Measurements from ENCODE around the gene ANKFY1.

Gene ANKFY1

DNA sequence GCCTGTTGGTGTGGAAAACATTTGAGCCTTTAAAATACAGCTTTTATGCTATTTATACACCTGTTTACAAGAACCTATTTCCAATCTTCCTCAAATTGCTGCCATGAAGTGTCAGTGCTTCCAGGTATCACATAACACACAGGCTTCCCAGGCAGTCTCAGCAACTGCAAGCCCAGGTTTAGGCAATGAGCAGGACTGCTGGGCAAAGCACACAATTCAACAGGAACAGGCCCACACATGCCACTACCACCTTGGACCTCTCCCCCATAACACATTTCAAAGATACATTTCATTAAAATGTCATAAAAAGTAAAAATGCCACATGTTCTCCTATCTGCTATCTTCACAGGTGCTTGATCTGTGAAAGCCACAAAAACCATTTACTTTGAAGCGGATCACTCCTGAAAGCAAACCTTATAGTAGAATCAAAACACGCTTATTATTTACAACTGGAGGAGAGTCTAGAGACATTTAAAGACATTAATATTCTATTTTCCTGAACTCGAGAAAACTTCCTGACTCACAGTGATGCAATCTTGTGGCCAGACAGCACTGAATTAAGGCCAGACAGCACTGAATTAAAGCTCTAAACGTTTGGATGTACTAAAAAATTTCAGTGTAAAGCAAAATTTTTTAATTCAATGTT, 31.5 kb downstream of the ANKFY1 start:
- no peak overlapping the region for H3K4me3 ChIP-seq (ENCODE audit: low read length)
- H3K9ac ChIP-seq (ENCODE audit: low read depth, low read length), result no peak overlapping the region
- H3K36me3 ChIP-seq (ENCODE audit: insufficient read depth, low read depth, low read length), result peaks cover 79% of the 10 kb centered on the region

DNA sequence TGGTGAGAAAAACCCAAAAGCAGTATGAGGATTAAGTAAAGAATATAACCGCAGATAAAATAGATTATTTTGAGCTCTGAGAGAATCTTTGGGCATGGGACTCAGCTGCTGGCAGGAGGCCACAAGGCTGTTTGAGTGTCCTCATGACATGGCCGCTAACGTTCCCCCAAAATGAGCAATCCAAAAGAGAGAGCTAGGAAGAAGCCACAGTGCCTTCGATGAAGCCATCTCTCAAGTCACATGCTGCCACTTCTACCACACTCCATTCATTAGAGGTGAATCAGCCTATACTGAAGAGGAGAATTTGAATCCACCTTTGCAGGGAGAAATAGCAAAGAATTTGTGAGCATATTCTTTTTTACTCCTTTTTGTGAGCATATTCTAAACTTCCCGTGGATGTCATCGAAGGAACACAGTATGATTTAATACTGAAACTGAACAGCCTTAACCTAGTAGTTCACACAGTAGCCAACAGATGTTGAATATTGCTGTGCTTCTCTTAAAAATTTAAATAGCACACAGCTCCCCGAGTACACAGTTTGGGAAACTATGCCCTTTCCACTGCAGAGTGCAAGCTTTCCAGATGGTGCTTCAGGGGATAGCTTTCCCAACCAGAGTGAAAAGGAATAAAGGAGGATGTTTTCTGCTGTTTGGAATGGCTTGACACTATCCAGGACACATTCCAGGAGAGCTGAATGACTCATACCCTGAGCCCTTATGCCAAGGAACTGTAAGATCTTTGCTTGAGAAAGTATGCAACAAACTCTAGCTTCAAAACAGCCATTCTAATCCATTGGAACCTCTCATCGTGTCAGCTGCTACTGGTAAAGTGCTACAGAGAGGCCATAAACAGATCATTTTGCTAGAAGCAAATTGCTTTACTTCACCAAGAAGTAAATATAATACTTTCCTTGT, 33.9 kb downstream of the ANKFY1 start:
- H3K36me3 ChIP-seq (ENCODE audit: insufficient read depth, low read depth, low read length), result peaks cover 66% of the 10 kb centered on the region
- no peak overlapping the region for H3K4me3 ChIP-seq (ENCODE audit: low read length)
- H3K9ac ChIP-seq (ENCODE audit: low read depth, low read length), result no peak overlapping the region
- H3K9me3 ChIP-seq (ENCODE audit: insufficient read depth, low read depth, low read length), result no peaks in the 10 kb centered on the region
- H3K4me1 ChIP-seq (ENCODE audit: insufficient read depth, low read length), result peaks cover 4% of the 10 kb centered on the region; the same call in 1 of the 2 replicates
- H3K27me3 ChIP-seq (ENCODE audit: insufficient read depth, low read length), result no peaks in the 10 kb centered on the region
- no peak overlapping the region for H3K27ac ChIP-seq (ENCODE audit: low read length)

More for the DNA sequence above, 31.5 kb downstream of the ANKFY1 start:
- Histone ChIP-seq H3K27me3 (ENCODE audit: insufficient read depth, low read length) (no peaks in the 10 kb centered on the region), H3K4me1 (ENCODE audit: insufficient read depth, low read length) (peaks cover 4% of the 10 kb centered on the region; the same call in 1 of the 2 replicates), H3K27ac (ENCODE audit: low read length) (no peak overlapping the region), H3K9me3 (ENCODE audit: insufficient read depth, low read depth, low read length) (no peaks in the 10 kb centered on the region)

DNA sequence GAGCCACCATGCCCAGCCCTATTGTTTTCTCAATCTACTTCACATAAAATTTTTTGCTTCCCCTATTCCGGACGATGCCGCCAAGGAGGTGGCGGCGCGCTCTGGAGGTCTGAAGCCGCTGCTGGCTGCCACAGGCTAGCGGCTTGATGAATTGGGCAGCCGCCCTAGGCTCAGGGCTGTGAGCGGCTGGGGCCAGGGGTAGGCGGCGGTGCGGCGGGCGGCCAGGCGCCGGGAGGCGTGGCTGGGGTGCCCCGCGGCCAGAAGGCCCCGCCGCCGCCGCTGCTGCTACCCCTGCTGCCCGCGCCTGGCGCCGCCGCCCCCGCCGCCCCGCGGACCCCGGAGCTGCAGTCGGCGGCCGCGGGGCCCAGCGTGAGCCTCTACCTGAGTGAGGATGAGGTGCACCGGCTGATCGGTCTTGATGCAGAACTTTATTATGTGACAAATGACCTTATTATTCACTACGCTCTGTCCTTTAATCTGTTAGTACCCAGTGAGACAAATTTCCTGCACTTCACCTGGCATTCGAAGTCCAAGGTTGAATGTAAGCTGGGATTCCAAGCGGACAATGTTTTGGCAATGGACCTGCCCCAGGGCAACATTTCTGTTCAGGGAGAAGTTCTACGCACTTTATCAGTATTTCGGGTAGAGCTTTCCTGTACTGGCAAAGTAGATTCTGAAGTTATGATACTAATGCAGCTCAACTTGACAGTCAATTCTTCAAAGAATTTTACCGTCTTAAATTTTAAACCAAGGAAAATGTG, 41.7 kb downstream of the ANKFY1 start:
- H3K27ac ChIP-seq (ENCODE audit: low read length), result no peak overlapping the region
- no peaks in the 10 kb centered on the region for H3K27me3 ChIP-seq (ENCODE audit: insufficient read depth, low read length)
- H3K4me3 ChIP-seq (ENCODE audit: low read length), result no peak overlapping the region
- no peaks in the 10 kb centered on the region for H3K4me1 ChIP-seq (ENCODE audit: insufficient read depth, low read length)
- H3K36me3 ChIP-seq (ENCODE audit: insufficient read depth, low read depth, low read length), result peaks cover 30% of the 10 kb centered on the region; the same call in 1 of the 2 replicates
- no peak overlapping the region for H3K9ac ChIP-seq (ENCODE audit: low read depth, low read length)
- H3K9me3 ChIP-seq (ENCODE audit: insufficient read depth, low read depth, low read length), result no peaks in the 10 kb centered on the region

DNA sequence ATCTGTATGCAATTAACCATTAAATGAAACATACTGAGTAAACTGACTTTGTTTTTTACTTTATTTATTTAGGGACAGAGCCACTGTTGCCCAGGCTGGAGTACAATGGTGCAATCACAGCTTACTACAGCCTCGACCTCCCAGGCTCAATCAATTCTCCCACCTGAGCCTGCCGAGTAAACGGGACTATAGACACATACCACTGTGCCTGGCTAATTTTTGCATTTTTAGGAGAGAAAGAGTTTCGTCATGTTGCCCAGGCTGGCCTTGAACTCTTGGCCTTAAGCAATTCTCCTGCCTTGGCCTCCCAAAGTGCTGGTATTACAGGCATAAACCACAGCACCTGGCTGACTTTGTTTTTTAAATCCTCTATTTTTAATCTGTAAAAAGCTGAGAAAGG, 42.6 kb downstream of the ANKFY1 start:
- H3K9me3 ChIP-seq (ENCODE audit: insufficient read depth, low read depth, low read length), result no peaks in the 10 kb centered on the region
- H3K4me3 ChIP-seq (ENCODE audit: low read length), result no peak overlapping the region
- no peaks in the 10 kb centered on the region for H3K27me3 ChIP-seq (ENCODE audit: insufficient read depth, low read length)
- H3K27ac ChIP-seq (ENCODE audit: low read length), result no peak overlapping the region
- H3K36me3 ChIP-seq (ENCODE audit: insufficient read depth, low read depth, low read length), result peaks cover 38% of the 10 kb centered on the region
- no peak overlapping the region for H3K9ac ChIP-seq (ENCODE audit: low read depth, low read length)
- H3K4me1 ChIP-seq (ENCODE audit: insufficient read depth, low read length), result no peaks in the 10 kb centered on the region

DNA sequence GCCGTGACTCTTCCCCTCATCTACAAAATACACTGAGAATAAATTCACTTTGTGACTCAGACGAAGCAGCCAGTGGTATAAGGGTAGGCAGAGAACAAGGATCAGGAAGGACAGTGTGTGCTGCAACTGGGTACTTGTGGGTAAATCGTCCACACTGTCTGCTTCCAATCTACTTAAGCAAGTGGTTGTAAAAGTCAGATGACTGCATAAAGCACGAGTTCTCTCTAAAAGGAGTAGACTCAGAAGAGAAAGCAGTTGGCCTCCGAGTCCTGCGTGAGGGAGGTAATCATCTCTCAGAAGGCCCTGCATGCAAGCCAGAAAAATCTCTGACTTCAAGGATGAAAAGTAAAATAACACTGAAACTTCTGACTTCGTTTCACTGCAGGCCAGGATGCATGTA, 43.1 kb downstream of the ANKFY1 start:
- Histone ChIP-seq H3K9me3 (ENCODE audit: insufficient read depth, low read depth, low read length) (no peaks in the 10 kb centered on the region), H3K27me3 (ENCODE audit: insufficient read depth, low read length) (no peaks in the 10 kb centered on the region), H3K36me3 (ENCODE audit: insufficient read depth, low read depth, low read length) (peaks cover 43% of the 10 kb centered on the region), H3K9ac (ENCODE audit: low read depth, low read length) (no peak overlapping the region), H3K4me3 (ENCODE audit: low read length) (no peak overlapping the region), H3K4me1 (ENCODE audit: insufficient read depth, low read length) (no peaks in the 10 kb centered on the region), H3K27ac (ENCODE audit: low read length) (no peak overlapping the region)

DNA sequence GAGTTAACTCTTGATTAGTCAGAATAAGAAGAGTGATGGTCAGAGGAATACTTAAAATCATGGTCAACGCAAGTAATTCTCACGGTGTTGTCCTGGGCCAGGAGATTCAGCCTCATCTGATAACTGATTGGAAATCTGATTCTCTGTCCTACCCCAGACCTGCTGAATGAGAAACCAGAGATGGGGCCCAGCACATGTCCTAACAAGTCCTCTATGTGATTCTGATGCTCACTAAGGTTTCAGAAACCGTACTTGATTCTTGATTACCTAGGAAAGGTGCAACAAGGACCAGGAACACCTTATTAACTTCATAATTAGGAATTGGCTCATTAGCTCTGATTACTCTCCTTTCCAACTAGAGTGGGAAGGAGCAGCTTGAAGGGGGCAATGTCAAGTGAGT, 44.5 kb downstream of the ANKFY1 start:
- Histone ChIP-seq H3K4me3 (ENCODE audit: low read length) (no peak overlapping the region), H3K27ac (ENCODE audit: low read length) (no peak overlapping the region), H3K4me1 (ENCODE audit: insufficient read depth, low read length) (no peaks in the 10 kb centered on the region), H3K36me3 (ENCODE audit: insufficient read depth, low read depth, low read length) (peaks cover 46% of the 10 kb centered on the region), H3K9me3 (ENCODE audit: insufficient read depth, low read depth, low read length) (no peaks in the 10 kb centered on the region), H3K27me3 (ENCODE audit: insufficient read depth, low read length) (no peaks in the 10 kb centered on the region), H3K9ac (ENCODE audit: low read depth, low read length) (no peak overlapping the region)

DNA sequence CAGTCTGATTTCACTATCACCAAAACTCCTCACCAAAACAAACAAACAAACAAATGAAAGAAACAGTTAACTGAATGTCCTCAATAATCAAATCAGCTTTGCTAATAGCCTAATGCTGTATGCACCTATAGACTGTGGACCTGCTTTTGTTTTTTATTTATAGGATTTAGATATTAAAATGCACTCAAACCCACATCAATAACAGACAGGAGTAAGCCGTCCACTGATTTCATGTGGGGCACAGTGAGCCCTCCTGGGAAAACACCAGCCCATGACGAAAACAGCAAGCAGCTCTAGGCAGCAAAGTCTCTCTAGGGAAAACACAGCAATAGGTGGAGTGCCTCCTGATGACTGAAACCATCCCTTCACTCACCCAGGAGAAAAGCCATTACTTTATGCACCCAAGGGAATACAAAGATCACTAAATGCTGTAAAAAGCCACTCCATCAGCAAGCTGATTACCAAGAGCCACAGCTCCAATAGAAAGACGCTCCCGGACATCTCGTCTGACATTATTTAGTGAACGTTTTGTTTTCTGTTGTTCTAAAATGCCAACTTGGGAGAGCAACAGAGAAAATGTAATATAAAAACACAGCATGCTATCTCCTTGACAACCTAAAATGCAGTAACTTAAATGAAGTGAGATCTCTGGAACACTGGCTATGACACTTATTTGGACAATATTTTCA, 47.8 kb downstream of the ANKFY1 start:
- no peak overlapping the region for H3K9ac ChIP-seq (ENCODE audit: low read depth, low read length)

DNA sequence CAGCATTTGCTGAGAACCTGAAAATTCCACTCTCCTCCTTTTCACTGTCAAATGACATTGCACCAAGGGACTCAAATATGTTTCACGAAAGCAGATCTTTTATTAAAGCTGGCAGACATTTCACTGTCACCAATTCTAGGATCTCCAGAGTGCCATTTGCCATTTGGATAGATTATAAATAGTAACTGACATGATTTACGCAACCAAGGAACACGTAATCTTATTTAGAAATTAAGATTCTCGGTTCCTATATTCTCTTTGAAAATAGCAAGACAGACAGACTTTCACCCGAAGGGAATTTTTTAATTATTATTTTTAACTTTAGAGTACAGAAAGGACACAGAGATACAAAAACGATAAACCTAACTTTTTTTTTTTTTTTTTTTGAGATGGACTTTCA, 49.6 kb downstream of the ANKFY1 start:
- Histone ChIP-seq H3K9ac (ENCODE audit: low read depth, low read length) (no peak overlapping the region), H3K27ac (ENCODE audit: low read length) (no peak overlapping the region), H3K4me1 (ENCODE audit: insufficient read depth, low read length) (no peaks in the 10 kb centered on the region), H3K4me3 (ENCODE audit: low read length) (no peak overlapping the region), H3K36me3 (ENCODE audit: insufficient read depth, low read depth, low read length) (peaks cover 52% of the 10 kb centered on the region), H3K9me3 (ENCODE audit: insufficient read depth, low read depth, low read length) (no peaks in the 10 kb centered on the region), H3K27me3 (ENCODE audit: insufficient read depth, low read length) (no peaks in the 10 kb centered on the region)

More for the DNA sequence above, 47.8 kb downstream of the ANKFY1 start:
- H3K9me3 ChIP-seq (ENCODE audit: insufficient read depth, low read depth, low read length), result no peaks in the 10 kb centered on the region
- H3K36me3 ChIP-seq (ENCODE audit: insufficient read depth, low read depth, low read length), result peaks cover 43% of the 10 kb centered on the region
- no peaks in the 10 kb centered on the region for H3K27me3 ChIP-seq (ENCODE audit: insufficient read depth, low read length)
- H3K4me3 ChIP-seq (ENCODE audit: low read length), result no peak overlapping the region
- H3K4me1 ChIP-seq (ENCODE audit: insufficient read depth, low read length), result no peaks in the 10 kb centered on the region
- H3K27ac ChIP-seq (ENCODE audit: low read length), result no peak overlapping the region

DNA sequence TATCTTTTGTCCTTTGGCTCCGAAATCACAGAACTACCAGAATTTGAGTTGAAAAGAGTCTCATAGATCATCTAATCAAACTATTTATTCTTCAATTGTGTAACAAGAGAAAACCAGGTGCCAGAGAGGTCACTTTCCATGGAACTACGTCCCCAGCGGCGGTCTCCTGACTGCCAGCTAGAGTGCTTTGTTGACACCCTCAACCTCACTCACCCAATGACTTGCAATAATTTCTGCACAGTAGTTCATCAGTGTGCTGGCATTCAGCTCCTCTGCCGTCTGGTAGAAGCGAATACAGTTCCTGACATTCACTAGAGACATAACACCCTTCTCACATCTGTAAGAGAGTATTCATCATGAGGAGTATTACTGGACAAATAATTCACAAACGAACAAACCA, 54.2 kb downstream of the ANKFY1 start:
- Histone ChIP-seq H3K9ac (ENCODE audit: low read depth, low read length) (no peak overlapping the region), H3K27me3 (ENCODE audit: insufficient read depth, low read length) (no peaks in the 10 kb centered on the region), H3K27ac (ENCODE audit: low read length) (no peak overlapping the region), H3K9me3 (ENCODE audit: insufficient read depth, low read depth, low read length) (no peaks in the 10 kb centered on the region), H3K4me1 (ENCODE audit: insufficient read depth, low read length) (no peaks in the 10 kb centered on the region), H3K36me3 (ENCODE audit: insufficient read depth, low read depth, low read length) (peaks cover 72% of the 10 kb centered on the region), H3K4me3 (ENCODE audit: low read length) (no peak overlapping the region)

DNA sequence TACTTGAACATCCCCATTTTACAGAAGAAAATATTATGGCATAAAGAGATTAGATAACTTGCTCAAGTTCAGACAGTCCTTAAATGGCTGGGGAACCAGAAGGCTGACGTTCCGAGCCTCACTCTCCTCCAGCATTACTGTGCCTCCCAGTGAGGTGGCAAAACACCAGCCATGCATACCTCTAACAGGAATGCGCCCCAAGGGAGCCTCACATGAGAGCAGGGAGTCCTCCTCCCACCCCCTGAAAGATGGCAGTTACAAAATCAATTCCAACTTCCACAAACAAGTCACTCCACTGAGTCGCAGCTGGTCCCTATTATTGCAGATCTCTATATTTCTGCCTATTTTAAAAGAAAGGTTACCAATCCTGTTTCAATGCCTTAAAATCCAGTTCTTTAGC, 55.5 kb downstream of the ANKFY1 start:
- H3K9me3 ChIP-seq (ENCODE audit: insufficient read depth, low read depth, low read length), result no peaks in the 10 kb centered on the region
- no peak overlapping the region for H3K27ac ChIP-seq (ENCODE audit: low read length)
- no peaks in the 10 kb centered on the region for H3K4me1 ChIP-seq (ENCODE audit: insufficient read depth, low read length)
- no peak overlapping the region for H3K4me3 ChIP-seq (ENCODE audit: low read length)
- H3K9ac ChIP-seq (ENCODE audit: low read depth, low read length), result no peak overlapping the region
- H3K27me3 ChIP-seq (ENCODE audit: insufficient read depth, low read length), result no peaks in the 10 kb centered on the region
- H3K36me3 ChIP-seq (ENCODE audit: insufficient read depth, low read depth, low read length), result peaks cover 73% of the 10 kb centered on the region

DNA sequence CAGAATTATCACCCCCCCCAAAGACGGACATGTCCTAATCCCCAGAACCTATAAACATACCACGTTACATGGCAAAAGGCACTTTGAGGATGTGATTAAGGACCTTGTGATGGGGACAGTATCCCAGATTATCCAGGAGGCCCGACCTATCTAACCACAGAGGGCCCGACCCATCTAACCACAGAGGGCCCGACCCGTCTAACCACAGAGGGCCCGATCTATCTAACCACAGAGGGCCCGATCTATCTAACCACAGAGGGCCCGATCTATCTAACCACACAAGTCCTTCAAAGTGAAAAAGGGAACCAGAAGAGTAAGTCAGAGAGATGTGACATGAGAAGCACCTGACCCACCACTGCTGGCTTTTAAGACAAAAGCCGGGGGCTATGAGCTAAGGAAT, 56.8 kb downstream of the ANKFY1 start:
- Histone ChIP-seq H3K27ac (ENCODE audit: low read length) (no peak overlapping the region), H3K27me3 (ENCODE audit: insufficient read depth, low read length) (no peaks in the 10 kb centered on the region), H3K9me3 (ENCODE audit: insufficient read depth, low read depth, low read length) (no peaks in the 10 kb centered on the region), H3K36me3 (ENCODE audit: insufficient read depth, low read depth, low read length) (peaks cover 69% of the 10 kb centered on the region), H3K4me3 (ENCODE audit: low read length) (no peak overlapping the region), H3K4me1 (ENCODE audit: insufficient read depth, low read length) (no peaks in the 10 kb centered on the region), H3K9ac (ENCODE audit: low read depth, low read length) (no peak overlapping the region)

All from iPS-20b (cell line).